PC-3 (cell line): ENCODE data around the gene ANAPC16.

Experiments used
- EZH2 ChIP-seq: fragments of 300-600 bp; sonication (generic); IDR thresholded peaks from one replicate; pipeline ENCODE4 v1.6.1; 2017; ENCODE audit warnings: antibody characterized with exemption, mild to moderate bottlenecking, low read length; ENCODE audit not compliant: unreplicated experiment
- TF ChIP-seq, protein P1 (sequence below): fragments of 300-600 bp; sonication (generic); conservative IDR thresholded peaks from 2 replicates; pipeline ENCODE4 v1.5.1; 2017; ENCODE audit warnings: antibody characterized with exemption, low read depth, mild to moderate bottlenecking, low read length

DNA sequence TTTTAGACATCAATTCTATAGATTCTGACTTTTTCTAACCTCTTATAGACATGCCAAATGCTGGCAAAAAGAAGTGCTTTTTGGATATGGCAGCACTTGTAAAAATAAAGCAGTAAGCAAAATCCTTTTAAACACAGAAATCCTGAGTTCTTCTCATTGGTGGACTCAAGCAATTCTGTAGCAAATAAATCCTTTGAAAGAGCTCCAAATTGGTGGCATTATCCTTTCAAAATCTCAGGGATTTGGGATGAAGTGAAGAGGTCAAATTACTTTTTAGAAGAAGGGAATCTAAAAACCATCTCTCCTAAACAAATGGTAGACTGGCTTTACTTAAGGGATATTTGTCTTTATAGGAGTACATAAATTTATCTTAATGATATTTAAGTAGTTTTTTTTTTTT, 17.8 kb downstream of the ANAPC16 start:
- TF ChIP-seq EZH2 = no peak
- TF ChIP-seq, protein P1, sequence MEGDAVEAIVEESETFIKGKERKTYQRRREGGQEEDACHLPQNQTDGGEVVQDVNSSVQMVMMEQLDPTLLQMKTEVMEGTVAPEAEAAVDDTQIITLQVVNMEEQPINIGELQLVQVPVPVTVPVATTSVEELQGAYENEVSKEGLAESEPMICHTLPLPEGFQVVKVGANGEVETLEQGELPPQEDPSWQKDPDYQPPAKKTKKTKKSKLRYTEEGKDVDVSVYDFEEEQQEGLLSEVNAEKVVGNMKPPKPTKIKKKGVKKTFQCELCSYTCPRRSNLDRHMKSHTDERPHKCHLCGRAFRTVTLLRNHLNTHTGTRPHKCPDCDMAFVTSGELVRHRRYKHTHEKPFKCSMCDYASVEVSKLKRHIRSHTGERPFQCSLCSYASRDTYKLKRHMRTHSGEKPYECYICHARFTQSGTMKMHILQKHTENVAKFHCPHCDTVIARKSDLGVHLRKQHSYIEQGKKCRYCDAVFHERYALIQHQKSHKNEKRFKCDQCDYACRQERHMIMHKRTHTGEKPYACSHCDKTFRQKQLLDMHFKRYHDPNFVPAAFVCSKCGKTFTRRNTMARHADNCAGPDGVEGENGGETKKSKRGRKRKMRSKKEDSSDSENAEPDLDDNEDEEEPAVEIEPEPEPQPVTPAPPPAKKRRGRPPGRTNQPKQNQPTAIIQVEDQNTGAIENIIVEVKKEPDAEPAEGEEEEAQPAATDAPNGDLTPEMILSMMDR = no peak
